ENCODE measurements around the gene DNAJC30.
"Not testable (repeated sequence)": the region's sequence is repeated elsewhere in the genome, so short reads cannot be mapped to it uniquely, and the experiment has no call there.

Gene DNAJC30

DNA sequence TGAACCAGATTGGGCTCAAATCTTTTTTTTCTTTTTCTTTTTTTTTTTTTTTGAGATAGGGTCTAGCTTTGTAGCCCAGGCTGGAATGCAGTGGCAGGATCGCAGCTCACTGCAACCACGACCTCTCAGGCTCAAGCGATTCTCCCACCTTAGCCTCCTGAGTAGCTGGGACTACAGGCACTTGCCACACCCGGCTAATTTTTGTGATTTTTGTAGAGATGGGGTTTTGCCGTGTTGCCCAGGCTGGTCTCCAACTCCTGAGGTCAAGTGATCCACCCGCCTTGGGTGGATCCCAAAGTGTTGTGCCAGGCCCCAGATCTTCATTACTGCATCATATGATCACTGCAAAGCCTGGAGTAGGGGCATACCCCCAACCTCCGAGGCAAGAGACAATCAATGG, 2.8 kb downstream of the DNAJC30 start:
- FAIRE-seq, result no peak

DNA sequence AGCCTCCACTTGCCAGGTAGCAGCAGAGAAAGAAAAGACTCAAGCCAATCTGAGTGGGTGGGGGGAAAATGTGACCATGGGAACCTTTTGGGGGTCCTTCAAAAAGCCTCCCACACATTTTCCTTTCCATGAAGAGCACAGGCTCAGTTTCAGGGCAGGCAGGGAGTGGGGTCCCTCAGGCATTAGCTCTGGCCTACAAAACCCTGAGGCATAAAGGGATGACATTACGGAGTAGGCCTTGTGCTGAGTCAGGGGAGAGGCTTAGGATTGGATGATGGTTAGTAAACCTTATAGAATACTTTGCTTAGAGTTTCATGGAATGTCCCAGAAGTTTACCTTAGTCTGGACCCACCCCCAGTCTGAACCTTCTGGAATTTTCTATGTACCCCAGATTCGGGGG, 3.5 kb downstream of the DNAJC30 start:
- no peak for FAIRE-seq

DNA sequence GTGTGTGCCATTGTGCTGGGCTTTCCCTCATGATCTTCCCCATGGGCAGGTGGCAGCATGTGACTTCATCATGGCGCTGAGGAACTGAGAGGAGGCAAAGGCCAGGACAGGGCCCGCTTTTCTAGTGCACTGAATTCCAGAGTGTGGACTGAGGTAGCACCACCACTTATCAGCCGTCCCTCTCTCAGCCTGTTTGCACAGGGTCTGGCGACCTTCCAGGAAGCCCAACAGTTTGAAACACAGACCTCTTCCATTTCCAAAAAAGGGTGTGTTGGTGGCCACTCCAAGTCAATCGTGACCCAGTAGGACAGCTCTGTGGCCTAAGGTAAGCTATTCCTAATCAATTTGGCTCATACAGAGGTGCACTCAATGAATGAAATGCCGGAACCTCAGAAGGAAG, 4.4 kb downstream of the DNAJC30 start:
- no peak for FAIRE-seq

DNA sequence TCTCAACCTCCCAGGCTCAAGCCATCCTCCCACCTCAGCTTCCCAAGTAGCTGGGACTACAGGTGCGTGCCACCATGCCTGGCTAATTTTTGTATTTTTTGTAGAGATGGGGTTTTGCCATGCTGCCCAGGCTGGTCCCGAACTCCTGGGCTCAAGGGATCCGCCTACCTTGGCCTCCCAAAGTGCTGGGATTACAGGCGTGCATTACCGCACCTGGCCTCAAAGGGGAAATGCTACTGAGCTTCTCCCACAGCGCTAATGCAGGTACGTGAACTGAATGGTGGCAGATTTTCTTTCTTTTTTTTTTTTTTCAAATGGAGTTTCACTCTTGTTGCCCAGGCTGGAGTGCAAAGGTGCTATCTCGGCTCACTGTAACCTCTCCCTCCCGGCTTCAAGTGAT, 7.2 kb downstream of the DNAJC30 start:
- not testable (repeated sequence) for FAIRE-seq

DNA sequence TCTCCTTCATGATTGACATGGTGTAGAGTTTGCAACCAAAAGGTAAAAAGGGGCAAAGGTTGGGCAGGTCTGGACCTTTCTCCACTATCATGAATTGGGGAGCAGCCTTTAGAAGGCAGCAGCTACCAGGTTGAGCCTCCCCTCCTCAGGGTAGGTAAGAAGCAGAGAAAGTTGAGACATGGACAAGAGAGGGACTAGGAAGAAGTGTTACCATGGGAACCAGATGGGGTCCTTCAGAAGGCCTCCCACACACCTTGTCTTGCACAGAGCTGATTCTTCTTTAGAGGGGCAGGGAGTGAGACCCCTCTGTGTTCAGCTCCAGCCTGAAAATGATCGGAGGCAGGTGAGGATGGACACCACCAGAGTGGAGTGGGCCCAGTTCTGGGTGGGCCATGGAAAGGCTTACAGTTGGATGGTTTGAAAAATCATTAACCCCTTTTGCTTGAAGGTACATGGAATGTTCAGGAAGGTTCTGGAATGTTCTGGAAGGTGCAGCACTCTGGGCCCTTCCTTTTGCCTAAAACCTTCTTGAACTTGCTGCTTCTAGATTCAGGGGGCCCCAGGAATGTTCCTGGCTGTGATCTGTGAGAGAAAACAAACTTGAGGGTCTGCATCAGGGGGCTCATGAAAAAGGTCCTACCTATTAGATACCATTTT, 8.7 kb downstream of the DNAJC30 start:
- FAIRE-seq, result no peak

DNA sequence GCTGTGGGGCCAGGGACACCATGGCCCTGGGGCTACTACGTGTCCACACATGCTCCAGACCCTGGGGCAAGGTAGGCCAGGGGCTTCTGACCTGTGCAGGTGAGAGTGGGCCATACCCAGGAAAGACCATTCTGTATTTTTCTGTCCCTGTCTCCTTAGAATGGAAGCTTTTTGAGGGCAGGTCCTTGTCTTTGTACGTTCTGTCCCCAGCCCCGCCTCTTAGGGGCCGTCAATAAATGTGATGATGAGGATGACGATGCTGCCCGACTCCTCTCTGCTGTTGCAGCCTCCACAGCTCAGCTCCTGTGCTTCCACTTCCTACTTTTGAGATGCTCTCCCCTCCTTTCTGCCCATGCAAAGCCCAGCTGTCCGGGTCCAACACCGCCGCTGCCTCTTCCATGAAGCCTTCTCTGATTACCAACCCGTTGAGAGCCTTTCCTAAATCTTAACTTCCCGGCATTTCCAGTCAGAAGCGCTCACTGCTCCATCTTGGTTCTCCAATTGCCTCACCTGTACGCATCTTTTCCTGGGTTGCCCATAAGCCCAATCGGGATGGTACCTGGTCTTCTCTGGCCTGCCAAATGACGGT, 11.3 kb downstream of the DNAJC30 start:
- FAIRE-seq, result no peak

DNA sequence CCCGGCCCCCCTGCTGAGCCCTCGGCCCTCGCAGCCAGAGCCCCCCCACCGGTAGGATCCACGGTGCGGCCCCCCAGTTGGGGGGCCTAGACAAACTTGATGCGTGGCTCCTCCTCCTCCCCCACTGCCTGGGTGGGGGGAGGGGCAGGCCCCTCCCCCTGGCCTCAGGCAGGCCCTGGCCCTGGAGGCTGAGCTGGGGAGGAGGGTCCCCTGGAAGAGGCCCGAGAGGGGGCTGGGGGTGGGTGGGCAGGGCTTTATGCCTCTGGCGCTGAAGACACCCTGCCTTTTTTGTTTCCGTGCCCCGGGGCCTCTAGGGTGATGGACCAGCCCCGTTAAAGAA, 12.0 kb downstream of the DNAJC30 start:
- FAIRE-seq, result no peak

DNA sequence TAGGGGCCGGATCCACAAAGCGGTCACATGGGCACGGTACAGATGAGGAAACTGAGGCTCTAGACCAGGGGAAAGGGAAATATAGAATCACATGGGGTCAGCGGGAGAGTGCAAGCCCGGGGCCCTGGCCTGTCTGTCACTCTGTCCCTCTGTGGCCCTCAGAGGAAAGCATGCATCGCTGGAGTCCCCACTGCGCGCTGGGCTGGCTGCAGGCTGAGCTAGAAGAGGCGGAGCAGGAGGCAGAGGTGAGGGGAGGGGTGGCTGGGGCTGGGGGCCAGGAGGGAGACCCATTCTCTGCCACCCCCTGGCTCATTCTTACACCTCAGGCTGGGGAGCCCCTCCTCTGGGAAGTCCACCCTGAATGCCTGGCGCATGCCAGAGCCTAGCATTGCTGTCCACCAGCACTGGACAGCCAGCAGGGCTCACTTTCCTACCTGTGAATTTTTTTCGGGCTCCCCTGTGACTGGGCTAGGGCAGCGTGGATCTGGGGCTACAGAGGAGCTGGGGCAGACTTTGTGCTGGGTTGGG, 13.3 kb downstream of the DNAJC30 start:
- no peak for FAIRE-seq

DNA sequence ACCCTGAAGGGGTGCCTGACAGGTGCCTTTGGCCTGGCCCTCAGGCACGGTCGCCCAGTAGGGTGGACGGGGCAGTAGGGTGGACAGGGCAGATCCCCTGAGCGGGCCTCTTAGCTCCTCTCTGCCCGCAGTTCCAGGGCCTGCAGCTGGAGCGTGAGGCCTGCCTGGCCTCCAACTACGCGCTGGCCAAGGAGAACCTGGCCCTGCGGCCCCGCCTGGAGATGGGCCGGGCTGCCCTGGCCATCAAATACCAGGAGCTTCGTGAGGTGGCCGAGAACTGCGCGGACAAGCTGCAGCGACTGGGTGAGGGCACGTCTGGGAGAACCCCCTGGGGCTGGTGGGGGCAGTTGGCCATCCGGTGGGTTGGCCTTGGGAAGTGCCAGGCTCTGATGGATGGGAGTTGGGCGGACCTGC, 14.0 kb downstream of the DNAJC30 start:
- FAIRE-seq, result no peak

DNA sequence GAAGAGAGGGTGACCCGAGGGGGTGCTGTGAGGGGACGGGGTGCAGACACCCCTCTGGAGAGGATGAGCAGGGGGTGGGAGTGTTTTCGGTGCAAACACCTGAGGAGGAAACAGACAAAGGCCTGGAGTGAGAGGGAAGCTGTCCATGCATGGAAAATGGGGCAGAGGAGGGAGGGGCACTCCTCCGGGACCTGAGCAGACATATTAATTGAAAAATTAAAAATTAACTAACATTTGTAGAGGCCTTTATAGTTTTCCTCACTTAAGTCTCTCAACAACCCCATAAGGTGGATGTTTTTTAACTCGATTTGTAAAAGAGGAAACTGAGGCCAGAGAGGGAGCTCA, 14.4 kb downstream of the DNAJC30 start:
- FAIRE-seq, result no peak

DNA sequence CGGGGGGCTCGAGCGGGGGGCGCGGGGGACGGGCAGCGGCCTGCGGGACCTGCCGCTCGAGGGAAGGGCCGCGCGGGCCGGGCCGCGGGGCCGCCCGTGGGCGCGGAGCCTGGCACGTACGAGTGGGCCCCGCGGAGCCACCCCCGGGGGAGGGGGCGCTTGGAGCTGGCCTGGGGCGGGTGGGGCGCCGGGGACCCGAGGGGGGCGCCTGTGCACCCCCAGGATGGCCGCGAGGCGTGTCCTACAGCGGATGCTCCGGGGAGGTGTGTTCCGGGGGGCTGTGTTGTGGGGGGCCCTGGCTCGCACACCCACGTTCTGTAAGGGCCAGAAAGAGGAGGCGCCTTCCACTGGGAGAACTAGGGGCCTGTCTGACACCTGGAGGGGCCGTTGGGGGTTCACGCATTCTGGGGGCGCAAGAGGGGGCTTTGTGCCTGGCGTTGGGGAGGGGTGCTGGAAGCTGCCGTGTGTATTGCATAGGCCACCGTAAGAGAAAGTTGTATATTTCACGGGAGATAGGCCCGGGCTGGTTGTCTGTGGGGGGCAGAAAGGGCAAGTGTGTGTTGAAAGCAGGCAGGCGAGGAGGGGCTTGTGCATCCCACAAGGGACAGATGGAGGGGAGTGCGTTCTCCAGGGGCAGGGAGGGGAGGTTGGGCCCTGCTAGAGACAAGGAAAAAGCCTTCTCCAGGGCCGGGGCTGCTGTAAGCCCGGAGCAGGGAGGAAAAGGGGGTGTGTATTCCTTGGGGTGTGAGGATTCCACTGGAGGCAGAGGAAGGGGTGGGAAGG, 15.0 kb downstream of the DNAJC30 start:
- no peak for FAIRE-seq

DNA sequence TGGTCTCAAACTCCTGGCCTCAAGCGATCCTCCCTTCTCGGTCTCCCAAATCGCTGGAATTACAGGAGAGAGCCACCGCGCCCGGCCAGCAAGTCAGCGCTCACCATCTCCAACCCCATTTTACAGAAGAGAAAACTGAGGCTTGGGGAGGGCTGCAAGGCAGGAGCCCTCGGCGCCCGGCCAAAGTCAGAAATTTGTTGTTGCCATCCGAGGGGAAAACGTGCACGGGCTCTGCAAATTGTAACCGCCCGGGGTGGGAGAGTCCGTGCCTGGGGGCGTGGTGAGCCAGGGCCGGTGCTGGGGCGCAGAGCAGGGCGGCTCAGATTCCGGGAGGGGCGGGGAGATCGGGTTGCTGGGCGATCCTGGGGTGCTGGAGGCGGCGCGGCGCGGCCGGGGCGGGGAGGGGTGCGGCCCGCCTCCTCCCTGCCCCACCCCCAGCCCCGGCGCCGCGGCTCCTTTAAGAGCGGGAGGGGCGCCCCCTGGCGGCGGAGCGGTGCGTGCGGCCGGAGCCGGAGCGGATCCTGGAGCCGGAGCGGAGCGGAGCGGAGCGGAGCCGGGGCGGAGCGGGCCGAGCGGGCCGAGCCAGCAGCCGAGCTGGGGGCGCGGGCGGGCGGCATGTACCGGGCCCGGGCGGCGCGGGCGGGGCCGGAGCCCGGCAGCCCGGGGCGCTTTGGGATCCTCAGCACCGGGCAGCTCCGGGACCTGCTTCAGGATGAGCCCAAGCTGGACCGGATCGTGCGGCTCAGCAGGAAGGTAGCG, 15.7 kb downstream of the DNAJC30 start, which contains the start of gene VPS37D:
TSS of gene VPS37D (plus strand) at position 488 of the 759 bp plus-strand sequence. CDS start at position 616, 128 bp downstream.
- no peak for FAIRE-seq

DNA sequence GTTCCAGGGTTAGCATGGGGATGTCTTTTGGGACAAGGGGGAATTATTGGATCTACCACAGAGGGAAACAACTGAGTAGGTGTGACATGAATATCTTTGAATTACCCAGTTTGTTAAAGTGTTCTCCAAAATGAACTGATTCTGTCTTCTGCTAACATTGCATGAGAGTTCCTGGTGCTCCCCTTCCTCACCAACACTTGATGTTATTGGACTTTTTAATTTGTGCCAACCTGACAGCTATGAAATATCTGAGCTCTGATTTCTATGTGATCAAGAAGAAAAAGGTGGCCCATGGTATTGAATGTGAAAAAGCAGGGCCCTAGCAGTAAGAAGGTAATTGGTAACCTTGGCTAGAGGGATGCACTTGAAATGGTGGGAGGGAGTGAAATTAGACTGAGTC, 20.2 kb downstream of the DNAJC30 start:
- no peak for FAIRE-seq

DNA sequence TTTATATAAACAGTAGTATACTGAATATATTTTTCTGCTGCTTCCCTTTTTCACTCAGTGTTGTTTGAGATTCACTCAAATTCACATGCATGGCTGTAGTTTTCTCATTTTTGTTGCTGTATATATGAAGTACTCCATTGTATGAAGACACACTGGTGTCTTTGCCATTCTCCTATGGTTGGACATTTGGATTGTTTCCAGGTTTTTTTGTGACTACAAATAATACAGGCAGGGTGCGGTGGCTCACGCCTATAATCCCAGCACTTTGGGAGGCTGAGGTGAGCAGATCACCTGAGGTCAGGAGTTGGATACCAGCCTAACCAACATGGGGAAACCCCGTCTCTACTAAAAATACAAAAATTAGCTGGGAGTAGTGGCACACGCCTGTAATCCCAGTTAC, 22.7 kb downstream of the DNAJC30 start:
- FAIRE-seq, result not testable (repeated sequence)

DNA sequence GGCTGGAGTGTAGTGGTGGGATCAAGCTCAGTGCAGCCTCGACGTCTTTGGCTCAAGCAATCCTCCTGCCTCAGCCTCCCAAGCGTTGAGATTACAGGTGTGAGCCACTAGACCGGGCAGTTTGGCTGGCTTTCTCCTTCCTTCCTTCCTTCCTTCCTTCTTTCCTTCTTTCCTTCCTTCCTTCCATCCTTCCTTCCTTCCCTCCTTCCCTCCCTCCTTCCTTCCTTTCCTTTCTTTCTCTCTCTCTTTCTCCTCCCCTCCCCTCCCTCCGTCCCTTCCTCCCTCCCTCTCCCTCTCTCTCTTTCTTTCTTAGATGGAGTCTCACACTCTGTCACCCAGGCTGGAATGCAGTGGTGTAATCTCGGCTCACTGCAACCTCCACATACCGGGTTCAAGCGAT, 23.3 kb downstream of the DNAJC30 start:
- FAIRE-seq, result no peak

DNA sequence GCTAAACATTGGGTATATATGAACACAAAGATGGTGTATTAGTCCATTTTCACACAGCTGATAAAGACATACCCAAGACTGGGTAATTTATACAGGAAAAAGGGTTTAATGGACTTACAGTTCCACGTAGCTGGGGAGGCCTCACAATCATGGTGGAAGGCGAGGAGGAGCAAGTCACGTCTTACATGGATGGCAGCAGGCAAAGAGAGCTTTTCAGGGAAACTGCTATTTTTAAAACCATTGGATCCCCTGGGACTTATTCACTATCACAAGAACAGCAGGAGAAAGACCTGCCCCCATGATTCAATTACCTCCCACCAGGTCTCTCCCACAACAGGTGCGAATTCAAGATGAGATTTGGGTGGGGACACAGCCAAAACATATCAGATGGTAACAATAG, 27.9 kb downstream of the DNAJC30 start:
- not testable (repeated sequence) for FAIRE-seq

DNA sequence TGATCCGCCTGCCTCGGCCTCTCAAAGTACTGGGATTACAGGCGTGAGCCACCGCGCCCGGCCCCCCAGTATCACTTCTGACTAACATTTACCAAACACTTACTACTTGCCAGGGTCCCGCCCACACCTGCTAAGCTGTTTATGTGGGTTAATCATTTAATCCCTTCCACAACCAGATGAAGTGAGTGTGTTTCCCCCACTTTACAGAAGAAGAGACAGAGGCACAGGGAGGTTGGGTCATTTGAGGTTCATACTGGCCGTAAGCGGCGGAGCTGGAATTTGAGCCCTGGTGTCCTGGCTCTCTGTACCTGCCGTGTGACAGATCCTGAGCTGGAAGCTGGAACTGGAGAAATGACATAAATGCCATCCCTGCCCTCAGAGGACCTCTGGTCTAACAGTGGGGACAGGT, 30.7 kb downstream of the DNAJC30 start:
- no peak for FAIRE-seq

DNA sequence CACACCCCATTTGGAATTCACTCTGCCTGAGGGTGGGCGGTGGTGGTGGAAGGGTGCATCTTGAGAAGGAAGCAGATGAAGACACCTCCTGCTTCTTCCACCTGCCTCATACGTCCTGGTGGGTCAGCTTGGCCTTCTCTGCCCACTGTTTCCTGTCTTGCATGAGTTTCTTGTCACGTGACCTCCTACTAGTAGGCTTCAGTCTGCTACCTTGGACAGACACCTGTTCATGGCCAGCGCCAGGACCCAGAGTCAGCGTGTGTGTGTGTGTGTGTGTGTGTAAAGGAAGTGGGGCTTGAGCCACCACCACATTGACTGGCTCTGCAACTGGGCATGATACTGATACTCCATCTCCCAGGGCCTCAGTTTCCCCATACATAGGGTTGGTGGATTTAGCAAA, 32.7 kb downstream of the DNAJC30 start:
- FAIRE-seq, result no peak

DNA sequence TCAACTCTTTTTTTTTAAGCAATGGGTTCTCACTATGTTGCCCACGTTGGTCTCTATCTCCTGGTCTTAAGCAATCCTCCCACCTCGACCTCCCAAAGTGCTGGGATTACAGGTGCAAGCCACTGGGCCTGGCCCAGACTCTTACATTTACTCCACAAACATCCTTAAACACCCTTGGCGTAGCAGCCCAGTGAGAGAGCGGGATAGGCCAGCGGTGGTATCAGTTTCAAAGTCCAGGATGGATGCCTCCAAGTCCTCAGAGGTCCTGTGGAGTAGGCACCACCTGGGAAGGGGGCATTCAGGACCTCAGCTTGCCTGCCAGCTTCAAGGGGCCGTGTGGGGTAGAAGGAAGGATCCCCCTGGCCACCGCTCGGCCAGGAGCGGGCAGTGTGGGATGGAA, 33.7 kb downstream of the DNAJC30 start:
- FAIRE-seq, result no peak

DNA sequence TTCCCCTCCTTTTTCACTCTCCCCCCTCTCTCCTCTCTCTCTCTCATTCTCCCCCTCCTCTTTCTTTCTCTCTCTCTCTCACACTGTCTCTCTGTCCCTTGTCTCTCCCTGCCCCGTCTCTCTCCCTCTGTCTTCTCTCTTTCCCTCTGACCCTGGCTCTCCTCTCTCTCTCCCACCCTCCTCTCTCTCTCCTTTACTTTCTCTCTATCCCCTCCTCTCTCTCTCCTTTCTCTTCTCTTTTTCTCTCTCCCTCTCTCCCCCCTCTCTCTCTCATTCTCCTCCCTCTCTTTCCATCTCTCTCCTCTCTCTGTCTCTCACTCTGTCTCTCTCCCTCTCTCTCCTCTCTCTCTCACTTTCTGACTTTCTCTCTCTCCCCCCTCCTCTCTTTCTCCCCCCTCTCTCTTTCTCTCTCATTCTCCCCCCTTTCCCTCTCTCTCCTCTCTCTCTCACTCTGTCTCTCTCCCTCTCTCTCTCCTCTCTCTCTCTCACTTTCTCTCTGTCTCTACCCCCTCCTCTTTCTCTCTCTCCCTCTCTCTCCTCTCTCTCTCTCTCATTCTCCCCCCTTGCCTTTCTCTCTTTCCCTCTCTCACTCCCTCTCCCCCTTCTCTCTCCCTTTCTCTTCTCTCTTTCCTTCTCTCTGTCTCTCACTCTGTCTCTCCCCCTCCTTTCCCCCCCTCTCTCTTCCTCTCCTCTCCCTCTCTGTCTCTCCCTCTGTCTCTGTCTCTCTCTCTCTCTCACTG, 34.5 kb downstream of the DNAJC30 start:
- no peak for FAIRE-seq

DNA sequence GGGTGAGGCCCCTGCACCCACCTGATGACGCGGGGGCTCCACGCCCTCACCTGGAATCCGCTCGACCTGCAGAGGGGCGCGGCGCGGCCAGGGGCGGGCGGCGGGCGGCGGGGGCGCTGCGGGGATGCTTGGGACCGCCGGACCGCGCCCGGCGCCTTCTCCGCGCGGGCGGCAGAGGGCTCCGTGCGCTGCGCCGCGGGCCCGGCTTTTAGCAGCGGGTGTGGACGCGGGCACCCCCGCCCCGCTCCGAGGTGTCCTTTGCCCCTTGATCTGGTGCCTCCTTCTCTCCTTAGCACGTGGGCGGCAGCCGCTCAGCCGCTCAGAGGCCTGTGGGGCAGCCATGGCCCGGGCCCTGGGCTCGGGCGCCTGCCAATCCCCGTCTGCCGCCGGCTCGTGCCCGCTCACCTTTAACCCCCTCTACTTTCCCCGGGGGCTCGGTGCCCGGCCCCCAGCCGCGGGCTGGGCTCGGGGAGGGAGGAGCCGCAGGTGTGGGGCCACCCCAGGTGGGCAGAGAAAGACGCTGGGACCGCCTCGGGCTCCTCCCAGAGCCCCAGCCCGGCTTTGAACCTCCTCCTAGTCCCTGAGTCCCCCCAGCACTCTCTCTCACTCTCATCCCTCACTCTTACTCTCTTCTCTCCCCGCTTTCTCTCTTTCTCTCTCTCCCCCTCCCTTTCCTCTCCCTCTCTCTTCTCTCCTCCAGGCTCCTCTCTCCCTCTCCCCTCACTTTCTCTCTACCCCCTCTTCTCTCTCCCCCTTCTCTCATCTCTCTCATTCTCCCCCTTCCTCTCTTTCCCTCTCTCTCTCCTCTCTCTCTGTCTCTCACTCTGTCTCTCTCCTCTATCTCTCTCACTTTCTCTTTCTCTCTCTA, 35.3 kb downstream of the DNAJC30 start:
- no peak for FAIRE-seq
